Activated naive CD8-positive, alpha-beta T cell treated with anti-CD3 and anti-CD28 coated beads, Interleukin-2, amount 50 U/mL, for 16 hours (primary cell): ENCODE measurements around the gene MRGPRG.

Source experiments
- DNase-seq: peaks from one replicate; pipeline ENCODE4 v3.0.0-alpha.2; 2020; ENCODE audit warnings: low read depth, low spot score

Gene MRGPRG

GRCh38 chr11:3195251-3196160 lies 23.1 kb downstream of the MRGPRG start:
- DNase-seq, result no peak

GRCh38 chr11:3194016-3194816 lies 24.4 kb downstream of the MRGPRG start:
- DNase-seq, result no peak

- no peak for DNase-seq
These were observed 25.1 kb downstream of the MRGPRG start for GRCh38 chr11:3193373-3194015.

GRCh38 chr11:3192511-3193372 lies 25.9 kb downstream of the MRGPRG start:
- no peak for DNase-seq

- no peak for DNase-seq
These were observed 26.9 kb downstream of the MRGPRG start for GRCh38 chr11:3191586-3192324.

- DNase-seq, result no peak
These were observed 28.0 kb downstream of the MRGPRG start for GRCh38 chr11:3190600-3190999.

GRCh38 chr11:3189886-3190583 lies 28.6 kb downstream of the MRGPRG start:
- no peak for DNase-seq

- DNase-seq, result no peak
These were observed 29.3 kb downstream of the MRGPRG start for GRCh38 chr11:3189196-3189843.

- no peak for DNase-seq
These were observed 30.0 kb downstream of the MRGPRG start for GRCh38 chr11:3188496-3189195.

GRCh38 chr11:3186166-3186953 lies 32.3 kb downstream of the MRGPRG start:
- DNase-seq, result no peak

- DNase-seq, result no peak
These were observed 33.8 kb downstream of the MRGPRG start for GRCh38 chr11:3184732-3185347.

GRCh38 chr11:3183523-3183922 lies 35.1 kb downstream of the MRGPRG start:
- no peak for DNase-seq

GRCh38 chr11:3182462-3182852 lies 36.2 kb downstream of the MRGPRG start:
- DNase-seq, result no peak

- no peak for DNase-seq
These were observed 36.7 kb downstream of the MRGPRG start for GRCh38 chr11:3181725-3182461.

GRCh38 chr11:3180869-3181268 lies 37.7 kb downstream of the MRGPRG start:
- DNase-seq, result no peak

GRCh38 chr11:3178349-3178748 lies 40.3 kb downstream of the MRGPRG start:
- DNase-seq, result no peak

- DNase-seq, result no peak
These were observed 40.7 kb downstream of the MRGPRG start for GRCh38 chr11:3177931-3178330.
